ENCODE results near the gene DAAM1. TPM values are rescaled to one million over a fixed set of nuclear protein-coding genes. Genes with fewer than 3 reads are reported as not detected.

Gene DAAM1
- total and polyA plus RNA-seq, 5 experiments from 2014 or later: 4.6 to 18.1 (median 8.1) TPM

- Mint-ChIP-seq H3K4me3 (no peak overlapping the region), H3K9me3 (no peaks in the 10 kb centered on the region), H3K27me3 (no peaks in the 10 kb centered on the region), H3K36me3 (peaks cover 19 to 53% (median 27%) of the 10 kb centered on the region in 3 donors), H3K27ac (no peak overlapping the region), H3K4me1 (peaks cover 0 to 27% (median 0%) of the 10 kb centered on the region in 4 donors)
- no peak for ATAC-seq
- POLR2A ChIA-PET: no interaction called here
- DNase-seq: no peak
Observed at GRCh38 chr14:59362513-59362912, 174.0 kb downstream of the DAAM1 start.

GRCh38 chr14:59363531-59364226 lies 175.2 kb downstream of the DAAM1 start:
- POLR2A ChIA-PET: no interaction called here
- DNase-seq: no peak

GRCh38 chr14:59370158-59370742 lies 181.8 kb downstream of the DAAM1 start:
- no peak overlapping the region for H3K27ac Mint-ChIP-seq
- H3K9me3 Mint-ChIP-seq: no peaks in the 10 kb centered on the region
- ATAC-seq: no peak

More at GRCh38 chr14:59363531-59364226, 175.2 kb downstream of the DAAM1 start:
- ATAC-seq: no peak
- H3K27ac Mint-ChIP-seq: no peak overlapping the region
- peaks cover 0 to 26% (median 0%) of the 10 kb centered on the region in 4 donors for H3K4me1 Mint-ChIP-seq
- H3K27me3 Mint-ChIP-seq: no peaks in the 10 kb centered on the region
- H3K36me3 Mint-ChIP-seq: peaks cover 24 to 59% (median 31%) of the 10 kb centered on the region in 3 donors
- H3K9me3 Mint-ChIP-seq: no peaks in the 10 kb centered on the region
- no peak overlapping the region for H3K4me3 Mint-ChIP-seq

GRCh38 chr14:59371771-59372170 lies 183.3 kb downstream of the DAAM1 start:
- POLR2A ChIA-PET: no interaction called here
- no peaks in the 10 kb centered on the region for H3K4me1 Mint-ChIP-seq
- peaks cover 5 to 22% (median 18%) of the 10 kb centered on the region in 3 donors for H3K36me3 Mint-ChIP-seq
- peak overlapping the region in 1 of 10 donors; percentile 21 for H3K27ac Mint-ChIP-seq
- DNase-seq (no peak), ATAC-seq (no peak)
- H3K27me3 Mint-ChIP-seq: peaks cover 0 to 2% (median 0%) of the 10 kb centered on the region in 5 donors
- H3K9me3 Mint-ChIP-seq: no peaks in the 10 kb centered on the region
- H3K4me3 Mint-ChIP-seq: no peak overlapping the region

More at GRCh38 chr14:59370158-59370742, 181.8 kb downstream of the DAAM1 start:
- Mint-ChIP-seq H3K36me3 (peaks cover 5 to 23% (median 18%) of the 10 kb centered on the region in 3 donors), H3K4me3 (no peak overlapping the region), H3K27me3 (peaks cover 0 to 2% (median 0%) of the 10 kb centered on the region in 5 donors), H3K4me1 (no peaks in the 10 kb centered on the region)
- POLR2A ChIA-PET: no interaction called here
- no peak for DNase-seq

GRCh38 chr14:59374048-59374447 lies 185.6 kb downstream of the DAAM1 start:
- Mint-ChIP-seq H3K9me3 (no peaks in the 10 kb centered on the region), H3K4me1 (no peaks in the 10 kb centered on the region), H3K4me3 (no peak overlapping the region), H3K36me3 (peaks cover 0 to 4% (median 3%) of the 10 kb centered on the region in 3 donors), H3K27me3 (peaks cover 0 to 7% (median 2%) of the 10 kb centered on the region in 5 donors), H3K27ac (no peak overlapping the region)
- no peak for ATAC-seq
- POLR2A ChIA-PET: no interaction called here
- DNase-seq: no peak

- ATAC-seq (no peak), DNase-seq (no peak)
- peaks cover 1 to 10% (median 3%) of the 10 kb centered on the region in 5 donors for H3K27me3 Mint-ChIP-seq
- POLR2A ChIA-PET: no interaction called here
- no peaks in the 10 kb centered on the region for H3K4me1 Mint-ChIP-seq
- H3K36me3 Mint-ChIP-seq: peaks cover 0 to 5% (median 0%) of the 10 kb centered on the region in 3 donors
- no peak overlapping the region for H3K4me3 Mint-ChIP-seq
- H3K27ac Mint-ChIP-seq: no peak overlapping the region
- peaks cover 0 to 3% (median 0%) of the 10 kb centered on the region in 9 donors for H3K9me3 Mint-ChIP-seq
Observed at GRCh38 chr14:59376686-59377085, 188.2 kb downstream of the DAAM1 start.

- no peak overlapping the region for H3K27ac Mint-ChIP-seq
- H3K9me3 Mint-ChIP-seq: peaks cover 0 to 11% (median 0%) of the 10 kb centered on the region in 9 donors
- DNase-seq (no peak), ATAC-seq (no peak)
- no peaks in the 10 kb centered on the region for H3K4me1 Mint-ChIP-seq
- peaks cover 0 to 5% (median 0%) of the 10 kb centered on the region in 3 donors for H3K36me3 Mint-ChIP-seq
- POLR2A ChIA-PET: no interaction called here
- H3K4me3 Mint-ChIP-seq: no peak overlapping the region
- peaks cover 1 to 10% (median 5%) of the 10 kb centered on the region in 5 donors for H3K27me3 Mint-ChIP-seq
Observed at GRCh38 chr14:59377491-59377890, 189.0 kb downstream of the DAAM1 start.

- Mint-ChIP-seq H3K27ac (no peak overlapping the region), H3K27me3 (peaks cover 1 to 10% (median 5%) of the 10 kb centered on the region in 5 donors), H3K36me3 (peaks cover 0 to 5% (median 0%) of the 10 kb centered on the region in 3 donors), H3K4me1 (no peaks in the 10 kb centered on the region), H3K4me3 (no peak overlapping the region), H3K9me3 (peaks cover 0 to 18% (median 0%) of the 10 kb centered on the region in 9 donors)
- DNase-seq (no peak), ATAC-seq (no peak)
- POLR2A ChIA-PET: no interaction called here
Observed at GRCh38 chr14:59377991-59378601, 189.6 kb downstream of the DAAM1 start.

- DNase-seq (no peak), ATAC-seq (no peak)
- H3K4me3 Mint-ChIP-seq: no peak overlapping the region
- peaks cover 0 to 22% (median 3%) of the 10 kb centered on the region in 5 donors for H3K27me3 Mint-ChIP-seq
- peaks cover 0 to 30% (median 16%) of the 10 kb centered on the region in 9 donors for H3K9me3 Mint-ChIP-seq
- no peaks in the 10 kb centered on the region for H3K4me1 Mint-ChIP-seq
- POLR2A ChIA-PET: no interaction called here
- H3K27ac Mint-ChIP-seq: no peak overlapping the region
- H3K36me3 Mint-ChIP-seq: peaks cover 0 to 15% (median 0%) of the 10 kb centered on the region in 3 donors
Observed at GRCh38 chr14:59389936-59390335, 201.5 kb downstream of the DAAM1 start.

GRCh38 chr14:59391388-59391787 lies 202.9 kb downstream of the DAAM1 start:
- peaks cover 0 to 12% (median 0%) of the 10 kb centered on the region in 3 donors for H3K36me3 Mint-ChIP-seq
- H3K9me3 Mint-ChIP-seq: peaks cover 0 to 20% (median 9%) of the 10 kb centered on the region in 9 donors
- H3K4me3 Mint-ChIP-seq: no peak overlapping the region
- DNase-seq (no peak), ATAC-seq (no peak)
- peaks cover 0 to 18% (median 3%) of the 10 kb centered on the region in 5 donors for H3K27me3 Mint-ChIP-seq
- H3K27ac Mint-ChIP-seq: no peak overlapping the region
- no peaks in the 10 kb centered on the region for H3K4me1 Mint-ChIP-seq
- POLR2A ChIA-PET: no interaction called here

- peaks cover 0 to 14% (median 2%) of the 10 kb centered on the region in 9 donors for H3K9me3 Mint-ChIP-seq
Observed at GRCh38 chr14:59394268-59394667, 205.8 kb downstream of the DAAM1 start.

GRCh38 chr14:59395672-59396071 lies 207.2 kb downstream of the DAAM1 start:
- Mint-ChIP-seq H3K9me3 (peaks cover 0 to 17% (median 5%) of the 10 kb centered on the region in 9 donors), H3K27ac (no peak overlapping the region), H3K4me1 (peaks cover 9 to 13% (median 11%) of the 10 kb centered on the region in 4 donors), H3K36me3 (peaks cover 0 to 5% (median 0%) of the 10 kb centered on the region in 3 donors), H3K27me3 (peaks cover 0 to 14% (median 5%) of the 10 kb centered on the region in 5 donors), H3K4me3 (no peak overlapping the region)
- POLR2A ChIA-PET: no interaction called here
- no peak for DNase-seq
- no peak for ATAC-seq

More at GRCh38 chr14:59394268-59394667, 205.8 kb downstream of the DAAM1 start:
- Mint-ChIP-seq H3K27me3 (peaks cover 3 to 18% (median 5%) of the 10 kb centered on the region in 5 donors), H3K4me3 (no peak overlapping the region), H3K4me1 (peaks cover 9 to 11% (median 10%) of the 10 kb centered on the region in 4 donors), H3K36me3 (peaks cover 0 to 5% (median 0%) of the 10 kb centered on the region in 3 donors), H3K27ac (no peak overlapping the region)
- no peak for DNase-seq
- POLR2A ChIA-PET: no interaction called here
- no peak for ATAC-seq

GRCh38 chr14:59398841-59399240 lies 210.4 kb downstream of the DAAM1 start:
- peak overlapping the region in 7 of 10 donors; percentile 8 to 40 (median 20) for H3K4me3 Mint-ChIP-seq
- POLR2A ChIA-PET: no interaction called here
- peaks cover 0 to 8% (median 5%) of the 10 kb centered on the region in 5 donors for H3K27me3 Mint-ChIP-seq
- H3K9me3 Mint-ChIP-seq: peaks cover 0 to 43% (median 16%) of the 10 kb centered on the region in 9 donors
- H3K4me1 Mint-ChIP-seq: peaks cover 9 to 13% (median 11%) of the 10 kb centered on the region in 4 donors
- peak overlapping the region in 1 of 10 donors; percentile 45 for H3K27ac Mint-ChIP-seq
- H3K36me3 Mint-ChIP-seq: peaks cover 0 to 18% (median 3%) of the 10 kb centered on the region in 3 donors
- ATAC-seq (no peak), DNase-seq (peak in 1 of 10 donors; percentile 1)
